Natural killer cell (primary cell): ENCODE measurements around the gene SRP9. TPM values are rescaled to one million over a fixed set of nuclear protein-coding genes. Genes with fewer than 3 reads are reported as not detected.
A peak's percentile ranks its signal among the peaks of the same experiment; 100 is the strongest.
"Not testable (repeated sequence)": the region's sequence is repeated elsewhere in the genome, so short reads cannot be mapped to it uniquely, and the experiment has no call there.

Experiments used
- ATAC-seq, 3 donors: fragments of 150-1000 bp in 2 of 3; fragments of 200-7000 bp in 1 of 3; cut with Tn5 transposase; 1 replicate in 1 of 3; 2 replicates in 2 of 3; pipeline ENCODE4 v1.10.0; 2021; ENCODE audit warnings: mild to moderate bottlenecking in 2 of 3, moderate library complexity in 2 of 3
- DNase-seq, 2 donors: peaks; one replicate each; pipeline versions ENCODE4 v3.0.0 to v3.0.0-alpha.2; 2013 to 2021; ENCODE audit warnings: mixed read lengths in 1 of 2
- H3K27ac ChIP-seq: one replicate; pipeline ENCODE4 v1.5.1; 2013; ENCODE audit warnings: mild to moderate bottlenecking, low read length
- H3K27me3 ChIP-seq: one replicate; pipeline ENCODE4 v1.6.1; 2013; ENCODE audit warnings: low read length; ENCODE audit not compliant: control insufficient read depth, insufficient read depth
- H3K36me3 ChIP-seq: one replicate; pipeline ENCODE4 v1.6.1; 2013; ENCODE audit warnings: low read length; ENCODE audit not compliant: control insufficient read depth, insufficient read depth
- H3K4me1 ChIP-seq: one replicate; pipeline ENCODE4 v1.6.1; 2013; ENCODE audit warnings: low read length; ENCODE audit not compliant: control insufficient read depth, insufficient read depth
- H3K4me3 ChIP-seq: one replicate; pipeline ENCODE4 v1.5.1; 2013; ENCODE audit warnings: low read length
- H3K9me3 ChIP-seq: one replicate; pipeline ENCODE4 v1.6.1; 2013; ENCODE audit warnings: low read length; ENCODE audit not compliant: control insufficient read depth, insufficient read depth
- H3K27ac Mint-ChIP-seq, 2 donors: one replicate each; pipeline ENCODE4 v1.8.0; 2022; ENCODE audit warnings: mild to moderate bottlenecking in 2 of 2, mixed read lengths in 2 of 2, moderate library complexity in 1 of 2
- H3K27me3 Mint-ChIP-seq, 2 donors: one replicate each; pipeline ENCODE4 v1.8.0; 2022; ENCODE audit warnings: low read depth in 2 of 2, mixed read lengths in 2 of 2
- H3K36me3 Mint-ChIP-seq: one replicate; pipeline ENCODE4 v1.8.0; 2022; ENCODE audit warnings: mixed read lengths
- H3K4me1 Mint-ChIP-seq, 2 donors: one replicate each; pipeline ENCODE4 v1.8.0; 2022; ENCODE audit warnings: mixed read lengths in 2 of 2
- H3K4me3 Mint-ChIP-seq: one replicate; pipeline ENCODE4 v1.8.0; 2022; ENCODE audit warnings: mild to moderate bottlenecking, moderate library complexity, mixed read lengths
- H3K9me3 Mint-ChIP-seq, 2 donors: one replicate each; pipeline ENCODE4 v1.8.0; 2022; ENCODE audit warnings: mixed read lengths in 2 of 2
- WGBS: methylation state at CpG from one replicate; pipeline ENCODE4 v1.1.7; 2013; ENCODE audit warnings: missing lambda C conversion rate; ENCODE audit not compliant: insufficient coverage; 5-methylcytosine and 5-hydroxymethylcytosine counted together
- intact Hi-C: fragments of 100-400 bp; cut with micrococcal nuclease; formaldehyde crosslinking; loops from one replicate; pipeline ENCODE4 v1.14.2; 2022
- total RNA-seq, 4 donors: library from RNA; stranded (reverse); fragments of 120-200 nt in 1 of 4; gene quantifications; one replicate each; pipeline versions ENCODE4 v1.2.3 to v1.2.4, GENCODE V29; 2013 to 2022
- TF ChIP-seq, protein P1 (sequence below): fragments of 200-600 bp; IDR thresholded peaks from one replicate; pipeline ENCODE4 v1.8.0; 2022; ENCODE audit warnings: antibody characterized with exemption

Gene SRP9
- total RNA-seq, 3 donors from 2014 or later (not counting 1 experiment from before 2014, with no cell fraction given): 83.1 to 116 (median 93.0) TPM

GRCh38 chr1:225834417-225835329 lies 57.0 kb downstream of the SRP9 start:
- H3K36me3 ChIP-seq: no peaks in the 10 kb centered on the region
- no peaks in the 10 kb centered on the region for H3K4me1 Mint-ChIP-seq

GRCh38 chr1:225835856-225836255 lies 58.2 kb downstream of the SRP9 start:
- intact Hi-C loops: no loop called here
- no peak overlapping the region for H3K4me3 Mint-ChIP-seq
- WGBS: 84% methylated on average over 3 of the region's 3 CpGs
- H3K27ac ChIP-seq: no peak overlapping the region
- H3K4me3 ChIP-seq: no peak overlapping the region
- H3K27me3 Mint-ChIP-seq: no peaks in the 10 kb centered on the region
- ATAC-seq (no peak), DNase-seq (no peak)
- no peaks in the 10 kb centered on the region for H3K4me1 ChIP-seq
- no peaks in the 10 kb centered on the region for H3K36me3 Mint-ChIP-seq
- TF ChIP-seq, protein P1, sequence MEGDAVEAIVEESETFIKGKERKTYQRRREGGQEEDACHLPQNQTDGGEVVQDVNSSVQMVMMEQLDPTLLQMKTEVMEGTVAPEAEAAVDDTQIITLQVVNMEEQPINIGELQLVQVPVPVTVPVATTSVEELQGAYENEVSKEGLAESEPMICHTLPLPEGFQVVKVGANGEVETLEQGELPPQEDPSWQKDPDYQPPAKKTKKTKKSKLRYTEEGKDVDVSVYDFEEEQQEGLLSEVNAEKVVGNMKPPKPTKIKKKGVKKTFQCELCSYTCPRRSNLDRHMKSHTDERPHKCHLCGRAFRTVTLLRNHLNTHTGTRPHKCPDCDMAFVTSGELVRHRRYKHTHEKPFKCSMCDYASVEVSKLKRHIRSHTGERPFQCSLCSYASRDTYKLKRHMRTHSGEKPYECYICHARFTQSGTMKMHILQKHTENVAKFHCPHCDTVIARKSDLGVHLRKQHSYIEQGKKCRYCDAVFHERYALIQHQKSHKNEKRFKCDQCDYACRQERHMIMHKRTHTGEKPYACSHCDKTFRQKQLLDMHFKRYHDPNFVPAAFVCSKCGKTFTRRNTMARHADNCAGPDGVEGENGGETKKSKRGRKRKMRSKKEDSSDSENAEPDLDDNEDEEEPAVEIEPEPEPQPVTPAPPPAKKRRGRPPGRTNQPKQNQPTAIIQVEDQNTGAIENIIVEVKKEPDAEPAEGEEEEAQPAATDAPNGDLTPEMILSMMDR: no peak
- H3K27me3 ChIP-seq: no peaks in the 10 kb centered on the region
- no peaks in the 10 kb centered on the region for H3K9me3 Mint-ChIP-seq
- no peaks in the 10 kb centered on the region for H3K36me3 ChIP-seq
- H3K27ac Mint-ChIP-seq: no peak overlapping the region
- no peaks in the 10 kb centered on the region for H3K9me3 ChIP-seq
- peaks cover 0 to 3% of the 10 kb centered on the region in 2 donors for H3K4me1 Mint-ChIP-seq

More at GRCh38 chr1:225834417-225835329, 57.0 kb downstream of the SRP9 start:
- Histone ChIP-seq H3K4me3 (no peak overlapping the region), H3K9me3 (no peaks in the 10 kb centered on the region), H3K4me1 (no peaks in the 10 kb centered on the region), H3K27ac (no peak overlapping the region), H3K27me3 (no peaks in the 10 kb centered on the region)
- intact Hi-C loops: no loop called here
- no peak for DNase-seq
- WGBS: 92% methylated on average over 7 of the region's 7 CpGs
- TF ChIP-seq, protein P1: no peak
- Mint-ChIP-seq H3K27me3 (no peaks in the 10 kb centered on the region), H3K36me3 (no peaks in the 10 kb centered on the region), H3K9me3 (no peaks in the 10 kb centered on the region), H3K27ac (no peak overlapping the region), H3K4me3 (no peak overlapping the region)
- ATAC-seq: no peak

DNA sequence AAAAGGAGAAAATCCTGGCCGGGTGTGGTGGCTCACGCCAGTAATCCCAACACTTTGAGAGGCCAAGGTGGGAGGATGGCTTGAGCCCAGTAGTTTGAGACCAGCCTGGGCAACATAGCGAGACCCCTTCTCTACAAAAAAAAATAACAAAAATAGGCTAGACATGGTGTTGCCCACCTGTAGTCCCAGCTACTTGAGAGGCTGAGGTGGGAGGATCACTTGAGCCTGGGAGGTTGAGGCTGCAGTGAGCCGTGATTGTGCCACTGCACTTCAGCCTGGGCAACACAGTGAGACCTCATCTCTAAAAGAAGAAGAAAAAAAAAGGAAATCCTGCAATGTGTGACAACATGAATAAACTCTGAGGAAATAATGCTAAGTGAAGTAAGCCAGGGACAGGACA lies 58.7 kb downstream of the SRP9 start:
- H3K36me3 ChIP-seq, H3K27ac Mint-ChIP-seq, H3K27me3 Mint-ChIP-seq, H3K9me3 ChIP-seq, ATAC-seq, H3K36me3 Mint-ChIP-seq, H3K4me3 ChIP-seq, intact Hi-C loops, H3K4me1 Mint-ChIP-seq, H3K27ac ChIP-seq, H3K27me3 ChIP-seq, H3K9me3 Mint-ChIP-seq, DNase-seq, H3K4me1 ChIP-seq, H3K4me3 Mint-ChIP-seq: not testable (repeated sequence)
- 97% methylated on average over 3 of the region's 4 CpGs for WGBS

GRCh38 chr1:225838793-225839192 lies 61.2 kb downstream of the SRP9 start:
- Histone ChIP-seq H3K27ac (no peak overlapping the region), H3K27me3 (no peaks in the 10 kb centered on the region), H3K36me3 (no peaks in the 10 kb centered on the region), H3K4me1 (peaks cover 9% of the 10 kb centered on the region), H3K4me3 (no peak overlapping the region), H3K9me3 (no peaks in the 10 kb centered on the region)
- Mint-ChIP-seq H3K4me1 (peaks cover 0 to 11% of the 10 kb centered on the region in 2 donors), H3K9me3 (no peaks in the 10 kb centered on the region), H3K27me3 (no peaks in the 10 kb centered on the region), H3K4me3 (no peak overlapping the region), H3K27ac (peak overlapping the region in 1 of 2 donors; percentile 42), H3K36me3 (no peaks in the 10 kb centered on the region)
- intact Hi-C loops: no loop called here
- no peak for ATAC-seq
- TF ChIP-seq, protein P1: no peak
- DNase-seq: no peak
- 93% methylated on average over 14 of the region's 14 CpGs for WGBS

Other genes with a start within 250 kb of the SRP9 start
- not detected for gene ENAH, start 124.7 kb upstream of the SRP9 start, total RNA-seq
- 1 to 10 TPM; 1.1 to 2.3 (median 1.5) TPM for gene EPHX1, start 32.3 kb downstream of the SRP9 start, total RNA-seq
- 100 to 1,000 TPM; 101 to 166 (median 113) TPM for gene TMEM63A, start 104.6 kb downstream of the SRP9 start, total RNA-seq
- not detected for gene LEFTY1, start 111.3 kb downstream of the SRP9 start, total RNA-seq
- gene PYCR2, start 146.4 kb downstream of the SRP9 start, total RNA-seq: 10 to 100 TPM; 57.7 to 74.5 (median 62.6) TPM
- not detected for gene LEFTY2, start 163.4 kb downstream of the SRP9 start, total RNA-seq
- gene SDE2, start 221.5 kb downstream of the SRP9 start, total RNA-seq: 10 to 100 TPM; 52.5 to 62.7 (median 53.6) TPM